HuH-7 (cell line): ENCODE results near the gene DYSF.

ENCODE experiments used
- DNase-seq: peaks from one replicate; pipeline ENCODE4 v3.0.0; 2011; ENCODE audit warnings: low spot score

The DYSF gene

GRCh38 chr2:71734620-71735019 is 281.3 kb downstream of the DYSF start:
- DNase-seq: no peak

- no peak for DNase-seq
Measured at GRCh38 chr2:71735676-71736075, 282.3 kb downstream of the DYSF start.
